ENCODE measurements around the gene RNF152.

DNA sequence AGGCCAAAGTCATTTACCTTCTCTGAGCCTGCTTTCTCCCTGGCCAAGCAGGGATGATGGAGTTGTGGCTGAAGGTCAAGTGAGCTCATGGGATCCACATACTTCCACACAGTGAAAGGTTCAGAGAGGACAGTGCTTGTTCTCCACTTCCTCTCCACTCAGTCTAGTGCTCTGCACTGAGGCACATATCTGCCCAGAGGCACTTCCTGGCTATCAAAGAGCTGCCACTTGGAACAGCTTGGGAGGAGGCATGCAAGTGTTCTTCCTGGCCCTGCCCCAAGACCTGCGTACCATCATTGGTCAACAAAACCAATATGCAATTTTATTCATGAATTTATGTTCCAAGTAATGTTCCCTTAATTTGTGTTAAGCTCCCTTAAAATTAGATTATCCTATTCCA is 71.9 kb downstream of the RNF152 start:
- TF ChIP-seq EZH2 (IDR thresholded peaks at IDR 0.05; ENCODE audit: borderline replicate concordance, low read length) = no peak
- TF ChIP-seq, protein P1, sequence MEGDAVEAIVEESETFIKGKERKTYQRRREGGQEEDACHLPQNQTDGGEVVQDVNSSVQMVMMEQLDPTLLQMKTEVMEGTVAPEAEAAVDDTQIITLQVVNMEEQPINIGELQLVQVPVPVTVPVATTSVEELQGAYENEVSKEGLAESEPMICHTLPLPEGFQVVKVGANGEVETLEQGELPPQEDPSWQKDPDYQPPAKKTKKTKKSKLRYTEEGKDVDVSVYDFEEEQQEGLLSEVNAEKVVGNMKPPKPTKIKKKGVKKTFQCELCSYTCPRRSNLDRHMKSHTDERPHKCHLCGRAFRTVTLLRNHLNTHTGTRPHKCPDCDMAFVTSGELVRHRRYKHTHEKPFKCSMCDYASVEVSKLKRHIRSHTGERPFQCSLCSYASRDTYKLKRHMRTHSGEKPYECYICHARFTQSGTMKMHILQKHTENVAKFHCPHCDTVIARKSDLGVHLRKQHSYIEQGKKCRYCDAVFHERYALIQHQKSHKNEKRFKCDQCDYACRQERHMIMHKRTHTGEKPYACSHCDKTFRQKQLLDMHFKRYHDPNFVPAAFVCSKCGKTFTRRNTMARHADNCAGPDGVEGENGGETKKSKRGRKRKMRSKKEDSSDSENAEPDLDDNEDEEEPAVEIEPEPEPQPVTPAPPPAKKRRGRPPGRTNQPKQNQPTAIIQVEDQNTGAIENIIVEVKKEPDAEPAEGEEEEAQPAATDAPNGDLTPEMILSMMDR (IDR thresholded peaks at IDR 0.05; ENCODE audit: low read length) = no peak
